Nephron (organoid): ENCODE data around the gene FAM222A.

ENCODE experiments used
- H3K27ac Mint-ChIP-seq, 3 experiments: 2 replicates each; pipeline ENCODE4 v1.8.0; 2020; ENCODE audit warnings: mixed read lengths in 3 of 3, mild to moderate bottlenecking in 2 of 3, moderate library complexity in 1 of 3
- H3K27me3 Mint-ChIP-seq: 2 replicates; pipeline ENCODE4 v1.8.0; 2021; ENCODE audit warnings: low read depth, mild to moderate bottlenecking, moderate library complexity, mixed read lengths
- H3K36me3 Mint-ChIP-seq: 2 replicates; pipeline ENCODE4 v1.8.0; 2020; ENCODE audit warnings: low read depth, mixed read lengths
- H3K4me1 Mint-ChIP-seq: 2 replicates; pipeline ENCODE4 v1.8.0; 2020; ENCODE audit warnings: mixed read lengths
- H3K4me3 Mint-ChIP-seq, 3 experiments: 2 replicates each; pipeline ENCODE4 v1.8.0; 2020; ENCODE audit warnings: mild to moderate bottlenecking in 3 of 3, mixed read lengths in 3 of 3, moderate library complexity in 2 of 3
- H3K9me3 Mint-ChIP-seq: 2 replicates; pipeline ENCODE4 v1.8.0; 2020; ENCODE audit warnings: mixed read lengths
- TF ChIP-seq, protein P1 (sequence below), 3 experiments: fragments of 200-600 bp; sonication (generic); IDR thresholded peaks; one replicate each; pipeline ENCODE4 v1.5.0; 2021; ENCODE audit warnings: antibody characterized with exemption in 3 of 3; ENCODE audit not compliant: unreplicated experiment in 3 of 3

FAM222A gene

DNA sequence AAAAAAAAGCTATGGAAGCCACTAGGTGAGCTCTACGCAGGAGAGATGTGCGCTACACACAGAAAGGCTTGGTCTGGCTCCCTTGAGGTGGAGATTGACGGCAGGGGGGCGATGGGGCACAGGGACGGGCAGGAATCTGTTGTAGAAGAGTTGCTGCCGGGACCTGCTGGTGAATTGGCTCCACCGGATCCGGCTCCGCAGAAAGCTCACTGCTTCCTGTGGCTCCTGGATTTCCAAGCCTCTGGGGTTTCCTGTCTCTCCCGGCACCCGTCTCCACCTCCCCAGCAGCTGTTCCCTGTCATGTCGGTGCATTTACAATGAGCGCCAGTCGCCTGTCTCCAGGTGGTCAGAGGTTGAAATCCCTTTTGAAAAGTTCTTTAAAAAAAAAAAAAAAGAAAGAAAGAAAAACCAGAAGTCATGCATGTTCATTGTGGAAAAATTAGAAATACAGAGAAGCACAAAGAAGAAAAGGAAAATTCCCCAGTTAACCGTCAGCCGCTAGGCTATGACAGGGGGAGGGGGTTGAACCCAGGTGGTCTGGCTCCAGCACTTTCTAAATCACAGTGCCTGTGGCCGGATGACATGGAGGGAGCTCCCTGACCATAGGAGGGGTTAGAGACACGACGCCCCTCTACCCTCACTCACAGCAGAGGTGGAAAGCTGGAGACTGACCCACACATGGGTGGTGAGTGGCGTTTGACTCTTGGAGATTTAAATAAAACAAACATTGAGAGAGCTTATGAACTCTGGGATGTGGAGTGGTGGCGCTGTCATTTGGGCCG is 20.8 kb downstream of the FAM222A start:
- H3K36me3 Mint-ChIP-seq: no peaks in the 10 kb centered on the region
- TF ChIP-seq, protein P1, sequence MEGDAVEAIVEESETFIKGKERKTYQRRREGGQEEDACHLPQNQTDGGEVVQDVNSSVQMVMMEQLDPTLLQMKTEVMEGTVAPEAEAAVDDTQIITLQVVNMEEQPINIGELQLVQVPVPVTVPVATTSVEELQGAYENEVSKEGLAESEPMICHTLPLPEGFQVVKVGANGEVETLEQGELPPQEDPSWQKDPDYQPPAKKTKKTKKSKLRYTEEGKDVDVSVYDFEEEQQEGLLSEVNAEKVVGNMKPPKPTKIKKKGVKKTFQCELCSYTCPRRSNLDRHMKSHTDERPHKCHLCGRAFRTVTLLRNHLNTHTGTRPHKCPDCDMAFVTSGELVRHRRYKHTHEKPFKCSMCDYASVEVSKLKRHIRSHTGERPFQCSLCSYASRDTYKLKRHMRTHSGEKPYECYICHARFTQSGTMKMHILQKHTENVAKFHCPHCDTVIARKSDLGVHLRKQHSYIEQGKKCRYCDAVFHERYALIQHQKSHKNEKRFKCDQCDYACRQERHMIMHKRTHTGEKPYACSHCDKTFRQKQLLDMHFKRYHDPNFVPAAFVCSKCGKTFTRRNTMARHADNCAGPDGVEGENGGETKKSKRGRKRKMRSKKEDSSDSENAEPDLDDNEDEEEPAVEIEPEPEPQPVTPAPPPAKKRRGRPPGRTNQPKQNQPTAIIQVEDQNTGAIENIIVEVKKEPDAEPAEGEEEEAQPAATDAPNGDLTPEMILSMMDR (IDR thresholded peaks at IDR 0.05; ENCODE audit: unreplicated experiment in 3 of 3): no peak
- H3K27me3 Mint-ChIP-seq: peaks cover 9% of the 10 kb centered on the region
- H3K9me3 Mint-ChIP-seq: no peaks in the 10 kb centered on the region
- peaks cover 37% of the 10 kb centered on the region for H3K4me1 Mint-ChIP-seq
- H3K27ac Mint-ChIP-seq: peak overlapping the region in 2 of 3 experiments; percentile 38 to 73
- peak overlapping the region in 2 of 3 experiments; percentile 19 to 52 for H3K4me3 Mint-ChIP-seq

DNA sequence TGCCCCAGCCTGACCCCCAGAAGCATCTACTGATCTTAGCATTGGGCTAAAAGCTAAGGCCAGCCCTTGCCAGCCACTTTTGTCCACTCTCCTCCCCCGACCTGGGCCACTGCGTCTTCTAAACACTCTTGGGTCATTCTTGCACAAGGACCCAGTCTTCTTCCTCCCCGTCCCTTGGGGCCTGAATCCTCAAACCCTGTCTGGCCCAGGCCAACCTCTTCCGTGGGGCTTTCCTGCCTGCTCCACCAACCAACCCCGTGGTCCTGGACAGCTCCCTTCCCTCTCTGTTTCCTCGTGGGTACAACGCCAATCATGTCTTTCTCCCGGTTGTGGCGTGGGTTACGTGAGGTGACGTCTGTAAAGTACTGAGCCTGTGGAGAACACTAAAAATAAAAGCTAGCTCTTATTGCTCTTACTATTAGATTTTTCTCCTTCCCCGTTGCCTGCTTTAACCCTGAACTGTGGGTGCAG is 21.5 kb downstream of the FAM222A start:
- TF ChIP-seq, protein P1 (IDR thresholded peaks at IDR 0.05; ENCODE audit: unreplicated experiment in 3 of 3): no peak
- H3K4me1 Mint-ChIP-seq: peaks cover 37% of the 10 kb centered on the region
- no peak overlapping the region for H3K4me3 Mint-ChIP-seq
- peak overlapping the region in 1 of 3 experiments; percentile 38 for H3K27ac Mint-ChIP-seq
- H3K9me3 Mint-ChIP-seq: no peaks in the 10 kb centered on the region
- peaks cover 9% of the 10 kb centered on the region for H3K27me3 Mint-ChIP-seq
- no peaks in the 10 kb centered on the region for H3K36me3 Mint-ChIP-seq

DNA sequence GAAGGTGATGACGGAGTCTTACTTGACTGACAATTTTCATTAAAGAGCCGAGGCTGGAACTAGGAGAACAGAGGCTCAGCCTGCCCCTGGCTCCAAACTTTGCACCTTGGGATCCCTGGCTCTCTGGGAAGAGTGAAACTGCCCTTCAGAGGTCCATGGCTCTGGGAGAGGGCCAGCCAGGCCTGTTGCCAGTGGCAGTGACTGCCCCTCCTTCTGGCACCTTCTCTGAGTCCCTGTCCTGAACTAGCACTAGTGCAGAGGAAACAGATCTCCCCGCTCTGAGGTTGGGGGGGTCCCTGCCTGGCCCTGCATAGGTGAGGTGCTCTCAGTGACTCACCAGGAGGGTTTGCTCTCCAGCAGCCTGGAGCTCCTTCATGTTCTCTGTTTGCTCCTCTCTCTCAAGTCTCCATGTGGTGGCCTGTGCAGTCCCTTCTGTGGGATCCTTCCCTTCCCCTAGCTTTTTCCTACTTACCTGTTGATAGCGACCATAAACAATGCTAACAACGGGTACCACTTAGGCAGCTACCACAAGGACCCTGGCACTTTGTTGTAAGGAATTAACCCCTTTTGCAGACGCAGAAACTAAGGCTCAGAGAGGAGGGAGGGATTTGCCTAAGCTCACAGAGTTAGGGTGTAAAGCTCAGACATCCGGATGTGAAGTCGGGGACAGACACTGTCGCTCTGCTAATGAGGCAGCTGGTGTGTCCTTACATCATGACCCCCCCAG is 22.4 kb downstream of the FAM222A start:
- Mint-ChIP-seq H3K9me3 (no peaks in the 10 kb centered on the region), H3K4me3 (no peak overlapping the region), H3K27me3 (peaks cover 13% of the 10 kb centered on the region), H3K36me3 (no peaks in the 10 kb centered on the region), H3K4me1 (peaks cover 42% of the 10 kb centered on the region), H3K27ac (peak overlapping the region in 1 of 3 experiments; percentile 97)
- TF ChIP-seq, protein P1 (IDR thresholded peaks at IDR 0.05; ENCODE audit: unreplicated experiment in 3 of 3): no peak

DNA sequence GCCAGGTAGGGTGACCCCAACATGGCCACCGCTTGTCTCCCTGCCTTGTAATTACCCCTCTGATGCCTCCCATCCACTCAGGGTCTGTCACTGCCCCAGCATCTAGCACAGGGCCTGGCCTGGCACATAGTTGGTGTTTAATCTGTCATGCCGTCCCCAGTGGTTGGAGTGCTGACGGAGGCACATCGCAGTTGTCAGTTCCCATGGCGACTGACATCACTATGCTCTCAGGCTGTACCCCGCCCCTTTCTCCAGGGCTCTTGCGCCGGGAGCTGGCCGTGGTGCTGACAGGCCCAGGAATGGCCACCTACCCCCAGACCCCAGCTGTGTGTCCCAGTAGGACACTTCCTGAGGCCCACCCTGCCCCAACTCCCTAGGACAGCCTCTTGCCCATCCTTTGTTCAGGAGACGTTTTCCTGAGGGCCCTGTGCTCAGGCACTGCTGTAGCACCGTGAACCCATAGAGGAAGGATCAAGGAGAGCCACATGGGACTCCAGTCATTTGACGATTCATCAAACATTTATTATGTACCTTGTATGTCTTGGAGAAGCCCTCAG is 23.0 kb downstream of the FAM222A start:
- Mint-ChIP-seq H3K36me3 (no peaks in the 10 kb centered on the region), H3K9me3 (no peaks in the 10 kb centered on the region), H3K4me3 (peak overlapping the region in 2 of 3 experiments; percentile 0 to 23), H3K27ac (peak overlapping the region in 2 of 3 experiments; percentile 16 to 97), H3K4me1 (peaks cover 42% of the 10 kb centered on the region), H3K27me3 (peaks cover 13% of the 10 kb centered on the region)
- TF ChIP-seq, protein P1 (IDR thresholded peaks at IDR 0.05; ENCODE audit: unreplicated experiment in 3 of 3): no peak

DNA sequence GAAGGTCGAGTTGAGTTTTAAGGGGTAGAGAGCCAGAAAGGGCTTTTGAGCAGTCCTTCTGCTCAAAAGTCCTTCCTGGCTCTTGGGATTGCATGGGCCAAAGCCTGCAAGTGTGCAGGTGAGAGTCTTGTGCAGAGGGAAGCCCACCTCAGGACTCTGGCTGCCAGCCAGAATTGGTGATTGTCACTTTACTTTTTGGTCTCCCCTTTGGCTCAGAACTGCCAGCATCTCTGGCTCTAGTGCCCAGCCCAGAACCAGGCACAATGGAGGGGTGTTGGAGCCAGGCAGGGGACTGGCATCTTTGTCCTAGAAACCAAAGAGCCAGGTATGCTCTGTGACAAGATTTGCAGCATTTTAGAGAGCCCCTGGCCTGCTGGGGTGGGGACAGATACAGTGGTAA is 23.5 kb downstream of the FAM222A start:
- TF ChIP-seq, protein P1 (IDR thresholded peaks at IDR 0.05; ENCODE audit: unreplicated experiment in 3 of 3): no peak

More for the DNA sequence above, 23.5 kb downstream of the FAM222A start:
- Mint-ChIP-seq H3K4me3 (no peak overlapping the region), H3K4me1 (peaks cover 44% of the 10 kb centered on the region), H3K27ac (peak overlapping the region in 2 of 3 experiments; percentile 93 to 97), H3K27me3 (peaks cover 9% of the 10 kb centered on the region), H3K36me3 (no peaks in the 10 kb centered on the region), H3K9me3 (no peaks in the 10 kb centered on the region)
